ENCODE measurements around the gene PLA2G2D.

DNA sequence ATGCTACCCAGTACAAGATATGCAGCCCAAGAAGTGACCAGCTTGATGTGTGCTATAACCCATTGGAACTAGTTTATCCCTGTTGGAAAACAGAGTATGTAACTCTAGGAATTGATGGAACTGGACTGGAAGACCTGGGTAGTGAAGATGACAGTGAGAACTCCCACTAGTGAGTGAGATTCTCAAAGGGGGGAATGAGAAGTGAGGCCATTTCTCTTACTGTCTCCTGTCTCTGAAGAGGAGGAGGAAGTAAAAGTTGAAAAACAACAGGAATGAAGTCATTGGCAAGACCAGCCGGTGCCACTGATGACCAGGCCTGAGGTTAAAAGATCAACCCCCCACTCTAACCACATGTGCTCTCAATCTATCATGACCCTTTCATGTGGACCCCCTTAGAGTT is 40.7 kb upstream of the PLA2G2D start:
- TF ChIP-seq, protein P1, sequence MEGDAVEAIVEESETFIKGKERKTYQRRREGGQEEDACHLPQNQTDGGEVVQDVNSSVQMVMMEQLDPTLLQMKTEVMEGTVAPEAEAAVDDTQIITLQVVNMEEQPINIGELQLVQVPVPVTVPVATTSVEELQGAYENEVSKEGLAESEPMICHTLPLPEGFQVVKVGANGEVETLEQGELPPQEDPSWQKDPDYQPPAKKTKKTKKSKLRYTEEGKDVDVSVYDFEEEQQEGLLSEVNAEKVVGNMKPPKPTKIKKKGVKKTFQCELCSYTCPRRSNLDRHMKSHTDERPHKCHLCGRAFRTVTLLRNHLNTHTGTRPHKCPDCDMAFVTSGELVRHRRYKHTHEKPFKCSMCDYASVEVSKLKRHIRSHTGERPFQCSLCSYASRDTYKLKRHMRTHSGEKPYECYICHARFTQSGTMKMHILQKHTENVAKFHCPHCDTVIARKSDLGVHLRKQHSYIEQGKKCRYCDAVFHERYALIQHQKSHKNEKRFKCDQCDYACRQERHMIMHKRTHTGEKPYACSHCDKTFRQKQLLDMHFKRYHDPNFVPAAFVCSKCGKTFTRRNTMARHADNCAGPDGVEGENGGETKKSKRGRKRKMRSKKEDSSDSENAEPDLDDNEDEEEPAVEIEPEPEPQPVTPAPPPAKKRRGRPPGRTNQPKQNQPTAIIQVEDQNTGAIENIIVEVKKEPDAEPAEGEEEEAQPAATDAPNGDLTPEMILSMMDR (conservative IDR thresholded peaks at IDR 0.05; ENCODE audit: low read length) = no peak
- TF ChIP-seq EZH2phosphoT487 (IDR thresholded peaks at IDR 0.05; ENCODE audit: borderline replicate concordance) = no peak
